A549 treated with AZD9567 at 1 μM for 4 hours (cell line): ENCODE measurements around the gene DUXA. TPM values are rescaled to one million over a fixed set of nuclear protein-coding genes. Genes with fewer than 3 reads are reported as not detected.

ENCODE experiments used
- total RNA-seq: library from RNA; stranded (reverse); fragments of 200-300 nt; extraction: Qiagen RNA extraction; gene quantifications from 5 replicates; pipeline ENCODE4 v1.2.3, GENCODE V29; 2022; ENCODE audit not compliant: insufficient read depth

The DUXA gene
- not detected in 5 replicates for total RNA-seq

DNA sequence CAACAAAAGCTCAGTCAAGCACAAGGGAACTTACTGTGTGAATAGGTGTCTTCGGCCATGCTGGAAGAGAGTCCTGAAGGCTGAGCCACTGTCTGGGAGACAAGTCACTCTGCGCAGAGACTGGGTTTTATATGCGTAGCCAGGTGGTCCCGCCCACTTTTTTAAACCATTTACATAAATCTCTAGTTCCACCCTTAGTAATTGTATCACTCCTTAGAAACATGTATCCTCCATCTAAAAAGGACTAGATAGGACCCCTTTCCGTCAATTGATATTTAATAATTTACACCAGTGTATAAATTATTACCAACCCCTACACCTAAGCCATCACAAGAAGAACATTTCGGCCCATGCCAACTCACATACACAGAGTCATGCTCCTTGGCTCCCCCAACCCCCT is at the start of gene DUXA:
Gene DUXA, minus strand, starts transcription at position 101 of the 400 bp plus-strand sequence. Its CDS starts 42 bp downstream, at position 59.

DNA sequence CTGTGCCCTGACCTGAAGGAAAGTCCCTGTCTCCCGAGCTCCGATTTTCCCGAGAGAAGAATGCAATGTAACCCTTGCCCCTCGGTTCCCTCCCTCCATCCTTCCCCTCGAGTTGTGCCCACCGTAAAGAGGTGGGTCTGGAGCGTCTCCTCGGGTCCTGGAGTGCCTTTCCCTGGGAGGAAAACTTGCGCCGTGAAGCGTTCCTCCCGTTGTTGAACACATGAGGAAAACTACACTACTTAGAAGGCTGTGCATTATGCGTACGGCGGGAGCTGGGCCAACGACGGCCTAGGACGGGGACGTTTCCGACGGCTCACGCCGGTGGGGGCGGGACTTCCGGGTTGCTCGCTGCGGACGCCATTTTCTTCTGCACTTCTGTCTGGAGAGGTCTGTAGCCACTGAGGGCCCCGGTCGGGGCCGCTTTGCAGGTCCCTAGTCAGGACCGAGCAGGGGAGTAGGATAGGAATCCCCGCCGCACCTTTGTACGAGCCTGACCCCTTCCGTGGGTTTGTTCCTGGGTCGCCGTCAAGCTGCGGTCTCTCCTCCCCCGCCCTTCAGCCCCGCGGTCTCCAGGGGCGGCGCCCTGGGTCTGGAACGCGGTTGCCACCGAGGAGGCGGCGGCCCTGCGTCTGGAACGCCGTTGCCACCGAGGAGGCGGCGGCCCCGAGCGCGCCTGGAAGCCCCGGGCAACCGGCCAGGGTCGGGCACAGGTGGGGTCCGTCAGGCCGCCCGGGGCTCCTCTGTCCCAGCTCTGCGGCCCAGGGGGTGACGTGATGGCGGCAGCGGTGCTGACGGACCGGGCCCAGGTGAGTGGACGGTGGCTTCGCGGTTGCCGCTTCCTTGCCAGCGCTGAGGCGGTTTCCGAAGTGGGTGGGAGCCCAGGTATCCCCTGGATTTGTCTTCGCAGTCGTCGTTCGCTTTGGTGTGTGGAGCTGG is 24.1 kb upstream of the DUXA start, which contains the start of gene ZNF264:
Gene ZNF264, plus strand, starts transcription at position 360 of the 936 bp plus-strand sequence. Its CDS starts 414 bp downstream, at position 774.

Other genes with a start within 250 kb of the DUXA start
- not detected in 5 replicates for gene USP29, start 47.5 kb downstream of the DUXA start, total RNA-seq
- not detected in 5 replicates for gene ZIM3, start 22.3 kb downstream of the DUXA start, total RNA-seq
- 5.1 to 8.8 TPM (median 8.6 TPM) in 5 replicates for gene ZNF264, start 24.0 kb upstream of the DUXA start, total RNA-seq
- 0.38 to 0.59 TPM (median 0.51 TPM) in 4 of 5 replicates, not detected in the other for gene AURKC, start 63.5 kb upstream of the DUXA start, total RNA-seq
- gene ZNF805, start 73.1 kb upstream of the DUXA start, total RNA-seq, result 1.1 to 2.3 TPM (median 1.7 TPM) in 5 replicates
- gene ZNF460, start 113.0 kb upstream of the DUXA start, total RNA-seq, result 0.86 to 1.2 TPM (median 0.91 TPM) in 4 of 5 replicates, not detected in the other
- gene ZNF543, start 153.0 kb upstream of the DUXA start, total RNA-seq, result 1.1 to 3.1 TPM (median 1.3 TPM) in 5 replicates
- 2.0 to 2.4 TPM (median 2.1 TPM) in 5 replicates for gene ZNF304, start 183.8 kb upstream of the DUXA start, total RNA-seq
- gene TRAPPC2B, start 196.1 kb upstream of the DUXA start, total RNA-seq, result 12.8 to 16.1 TPM (median 13.3 TPM) in 5 replicates
- gene ZNF547, start 196.1 kb upstream of the DUXA start, total RNA-seq, result 0.78 to 1.6 TPM (median 1.3 TPM) in 5 replicates
- gene ZNF548, start 222.4 kb upstream of the DUXA start, total RNA-seq, result 2.6 to 6.0 TPM (median 3.2 TPM) in 5 replicates
- 4.7 to 5.9 TPM (median 5.1 TPM) in 5 replicates for gene ZNF17, start 243.7 kb upstream of the DUXA start, total RNA-seq